Adipocyte (in vitro differentiated cells): ENCODE data around the gene HMCN1.

Experiments
- DNase-seq: peaks from one replicate; pipeline ENCODE4 v3.0.0-alpha.2; 2015; ENCODE audit warnings: low read depth
- H3K27me3 ChIP-seq: replicated peaks from 2 replicates; pipeline ENCODE4 v1.7.0; 2013; ENCODE audit warnings: mild to moderate bottlenecking, low read length, moderate library complexity; ENCODE audit not compliant: control insufficient read depth, insufficient read depth
- H3K36me3 ChIP-seq: 2 replicates; pipeline ENCODE4 v1.7.0; 2013; ENCODE audit warnings: low read length, mild to moderate bottlenecking, moderate library complexity; ENCODE audit not compliant: control insufficient read depth, insufficient read depth, severe bottlenecking
- H3K4me1 ChIP-seq: 2 replicates; pipeline ENCODE4 v1.7.0; 2013; ENCODE audit warnings: mild to moderate bottlenecking, low read length, moderate library complexity; ENCODE audit not compliant: control insufficient read depth, insufficient read depth
- H3K4me3 ChIP-seq: 2 replicates; pipeline ENCODE4 v1.7.0; 2013; ENCODE audit warnings: mild to moderate bottlenecking, low read length, moderate library complexity
- H3K9ac ChIP-seq: 2 replicates; pipeline ENCODE4 v1.7.0; 2013; ENCODE audit warnings: mild to moderate bottlenecking, low read length, moderate library complexity
- H3K9me3 ChIP-seq: 2 replicates; pipeline ENCODE4 v1.7.0; 2013; ENCODE audit warnings: mild to moderate bottlenecking, low read length, moderate library complexity; ENCODE audit not compliant: control insufficient read depth

The HMCN1 gene

DNA sequence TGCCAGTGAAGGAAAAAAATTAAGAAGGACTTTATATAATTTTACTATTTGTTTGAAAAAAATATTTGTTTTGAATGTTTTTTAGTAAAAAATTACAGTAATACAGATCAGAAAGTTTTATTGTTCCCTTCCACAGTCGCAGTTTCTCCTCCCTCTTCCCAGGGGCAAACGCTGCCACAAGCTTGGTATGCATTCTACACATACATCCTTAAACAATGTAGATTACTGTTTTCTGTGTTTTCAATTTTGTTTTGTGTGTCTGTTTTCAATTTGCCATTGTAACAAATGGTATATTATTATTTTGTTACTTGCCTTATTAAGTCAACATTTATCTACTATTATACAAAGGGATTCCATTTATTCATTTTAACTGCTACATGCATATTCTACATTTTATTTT lies 257.1 kb downstream of the HMCN1 start:
- H3K27me3 ChIP-seq, result no peaks in the 10 kb centered on the region
- peaks cover 8% of the 10 kb centered on the region for H3K4me1 ChIP-seq
- H3K9me3 ChIP-seq, result no peaks in the 10 kb centered on the region
- no peak overlapping the region for H3K9ac ChIP-seq
- H3K36me3 ChIP-seq, result no peaks in the 10 kb centered on the region
- no peak for DNase-seq
- no peak overlapping the region for H3K4me3 ChIP-seq

DNA sequence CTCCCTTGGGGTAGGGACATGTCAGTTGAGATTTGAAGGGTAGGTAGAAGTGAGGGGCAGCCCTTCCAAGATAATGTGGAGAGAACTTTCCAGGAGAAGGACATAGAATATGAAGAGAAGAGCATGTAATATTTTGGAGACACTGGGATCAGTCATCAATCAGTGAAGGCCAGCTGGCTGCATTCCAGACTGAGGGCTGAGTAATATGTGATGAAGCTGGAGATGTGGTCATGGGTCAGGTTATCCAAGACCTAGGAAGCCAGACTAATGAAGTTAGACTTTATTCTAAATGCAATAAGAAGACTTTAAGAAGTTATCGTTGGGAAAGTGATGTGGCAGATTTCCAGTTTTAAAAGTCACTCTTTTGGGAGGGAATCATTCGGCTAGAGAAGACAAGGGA lies 262.0 kb downstream of the HMCN1 start:
- Histone ChIP-seq H3K9me3 (no peaks in the 10 kb centered on the region), H3K4me3 (no peak overlapping the region)
- DNase-seq, result peak; percentile 26

DNA sequence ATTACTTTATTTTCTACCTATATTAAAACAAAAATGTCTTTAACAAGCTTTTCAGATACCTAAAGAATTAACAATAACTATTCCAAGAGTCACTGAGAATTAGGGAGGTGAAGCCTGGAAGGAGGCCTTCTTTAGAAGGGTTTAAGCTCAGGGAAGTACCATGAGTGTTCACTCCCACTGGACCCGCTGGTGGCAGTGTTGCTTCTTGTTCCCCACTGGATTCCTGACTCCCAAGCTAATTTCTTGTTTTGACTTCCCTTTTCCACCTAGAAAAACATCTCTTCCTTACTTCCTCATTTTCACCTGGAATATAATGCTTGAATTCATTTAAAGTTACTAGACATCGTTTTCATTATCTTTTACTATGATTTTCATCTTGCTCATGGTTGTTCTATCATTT lies 264.2 kb downstream of the HMCN1 start:
- H3K9ac ChIP-seq, result no peak overlapping the region
- H3K27me3 ChIP-seq, result no peaks in the 10 kb centered on the region
- no peak for DNase-seq

More for the DNA sequence above, 262.0 kb downstream of the HMCN1 start:
- peaks cover 8% of the 10 kb centered on the region for H3K4me1 ChIP-seq
- no peak overlapping the region for H3K9ac ChIP-seq
- H3K27me3 ChIP-seq, result no peaks in the 10 kb centered on the region
- no peaks in the 10 kb centered on the region for H3K36me3 ChIP-seq

DNA sequence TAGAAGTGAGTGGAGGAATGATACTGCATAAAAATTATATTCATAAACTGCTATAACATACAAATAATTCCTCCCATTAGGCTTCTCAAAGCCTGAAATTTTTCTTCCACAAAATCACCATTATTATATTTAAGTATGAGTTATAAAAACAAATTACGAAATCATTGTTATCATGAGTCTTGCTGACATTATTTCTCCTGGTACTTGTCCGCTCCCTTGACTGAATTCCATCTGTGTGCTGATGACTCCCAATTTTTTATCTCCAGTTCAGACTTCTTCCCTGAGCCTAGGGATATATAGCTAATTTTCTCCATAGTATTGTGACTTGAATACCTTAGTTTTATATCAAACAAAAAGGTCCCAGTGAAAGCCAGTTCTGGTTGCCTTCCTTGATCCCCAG lies 268.2 kb downstream of the HMCN1 start:
- no peaks in the 10 kb centered on the region for H3K27me3 ChIP-seq
- H3K4me3 ChIP-seq, result no peak overlapping the region
- H3K9ac ChIP-seq, result no peak overlapping the region

More for the DNA sequence above, 264.2 kb downstream of the HMCN1 start:
- peaks cover 8% of the 10 kb centered on the region for H3K4me1 ChIP-seq
- no peaks in the 10 kb centered on the region for H3K9me3 ChIP-seq
- H3K4me3 ChIP-seq, result no peak overlapping the region
- H3K36me3 ChIP-seq, result no peaks in the 10 kb centered on the region

DNA sequence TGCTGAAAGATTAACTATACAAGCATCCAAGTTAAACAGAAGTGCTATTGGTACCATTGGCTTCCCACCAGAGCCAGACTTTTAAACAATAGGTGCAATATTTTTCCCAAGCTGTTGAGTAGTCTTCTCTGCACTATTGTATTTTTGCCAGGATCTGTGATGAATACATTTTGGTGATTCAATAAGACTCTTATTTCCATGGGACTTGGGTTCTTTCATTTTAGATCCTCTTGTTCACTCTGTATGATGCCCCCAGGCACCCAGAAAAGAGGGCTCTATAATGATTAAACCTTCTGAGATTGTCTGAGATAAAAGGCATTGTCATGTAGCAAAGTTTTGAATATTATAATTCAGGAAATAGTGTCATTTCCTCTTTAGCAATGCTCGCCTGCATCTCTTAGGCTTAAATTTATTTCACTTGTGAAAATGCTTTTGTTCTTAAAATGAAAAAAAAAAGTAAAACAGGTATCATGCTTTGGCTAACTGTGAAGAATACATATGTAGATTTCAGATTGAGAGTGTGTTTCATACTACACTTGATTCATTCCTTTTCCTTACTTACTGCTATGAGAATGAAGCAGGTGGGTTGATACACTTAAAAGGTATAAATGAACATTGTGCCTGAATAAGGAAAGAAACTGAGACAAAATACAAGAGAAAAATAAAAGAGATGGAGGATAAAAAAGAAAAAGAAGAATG lies 275.0 kb downstream of the HMCN1 start:
- no peak overlapping the region for H3K4me3 ChIP-seq
- peak; percentile 35 for DNase-seq
- H3K27me3 ChIP-seq, result no peaks in the 10 kb centered on the region
- no peak overlapping the region for H3K9ac ChIP-seq
- H3K9me3 ChIP-seq, result no peaks in the 10 kb centered on the region
- no peaks in the 10 kb centered on the region for H3K36me3 ChIP-seq
- H3K4me1 ChIP-seq, result peaks cover 4% of the 10 kb centered on the region

More for the DNA sequence above, 268.2 kb downstream of the HMCN1 start:
- no peaks in the 10 kb centered on the region for H3K9me3 ChIP-seq
- no peaks in the 10 kb centered on the region for H3K4me1 ChIP-seq
- no peaks in the 10 kb centered on the region for H3K36me3 ChIP-seq
- peak; percentile 31 for DNase-seq

DNA sequence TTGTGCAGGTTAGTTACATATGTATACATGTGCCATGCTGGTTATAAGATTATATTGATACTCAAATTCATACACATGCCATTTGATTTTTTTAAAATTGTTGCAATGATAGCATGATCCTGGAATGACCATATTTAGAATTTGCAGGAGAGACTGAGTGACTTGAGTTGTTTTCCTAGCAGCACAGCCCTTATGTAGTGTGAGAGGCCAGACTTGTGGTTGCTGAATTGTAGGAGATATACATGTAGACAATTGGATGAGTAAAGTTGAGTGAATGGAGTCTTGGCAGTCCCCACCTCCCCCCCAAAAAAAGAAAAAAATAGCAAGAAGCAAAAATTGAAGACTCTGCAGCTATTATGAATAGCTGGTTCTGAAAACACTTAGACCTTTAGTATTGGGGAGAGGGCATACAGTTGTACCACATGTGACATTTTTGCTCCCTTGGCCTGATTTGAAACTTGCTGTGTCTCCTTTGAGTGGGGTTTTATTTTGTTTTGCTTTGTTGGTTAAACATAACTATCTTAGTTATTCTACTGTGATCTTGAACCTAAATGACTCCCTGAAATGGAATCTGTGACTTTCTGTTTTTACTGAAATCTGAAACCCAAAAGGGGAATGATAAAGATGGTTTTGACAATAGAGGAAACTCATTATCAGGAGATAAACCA lies 280.3 kb downstream of the HMCN1 start:
- Histone ChIP-seq H3K9ac (no peak overlapping the region), H3K4me3 (no peak overlapping the region), H3K36me3 (no peaks in the 10 kb centered on the region), H3K9me3 (no peaks in the 10 kb centered on the region), H3K4me1 (peaks cover 8% of the 10 kb centered on the region), H3K27me3 (no peaks in the 10 kb centered on the region)
- peak; percentile 31 for DNase-seq

DNA sequence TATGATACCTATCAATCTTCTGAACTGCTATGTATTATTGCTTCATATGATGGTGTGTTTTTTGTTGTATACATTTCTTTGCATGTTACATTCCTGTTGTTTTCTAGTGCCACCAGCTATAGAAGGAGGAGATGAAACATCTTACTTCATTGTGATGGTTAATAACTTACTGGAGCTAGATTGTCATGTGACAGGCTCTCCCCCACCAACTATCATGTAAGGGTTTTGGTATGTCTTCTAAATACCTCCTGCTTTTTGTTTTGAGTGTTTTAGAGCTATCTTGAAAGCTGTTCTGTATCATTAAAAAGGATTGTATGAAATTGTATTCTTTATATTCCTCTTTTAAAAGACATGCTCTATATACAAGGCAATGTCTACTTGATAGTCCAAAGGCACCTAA lies 282.7 kb downstream of the HMCN1 start:
- no peak overlapping the region for H3K4me3 ChIP-seq
- no peak for DNase-seq
- no peaks in the 10 kb centered on the region for H3K9me3 ChIP-seq
- peaks cover 8% of the 10 kb centered on the region for H3K4me1 ChIP-seq
- H3K36me3 ChIP-seq, result no peaks in the 10 kb centered on the region
- no peak overlapping the region for H3K9ac ChIP-seq
- no peaks in the 10 kb centered on the region for H3K27me3 ChIP-seq

DNA sequence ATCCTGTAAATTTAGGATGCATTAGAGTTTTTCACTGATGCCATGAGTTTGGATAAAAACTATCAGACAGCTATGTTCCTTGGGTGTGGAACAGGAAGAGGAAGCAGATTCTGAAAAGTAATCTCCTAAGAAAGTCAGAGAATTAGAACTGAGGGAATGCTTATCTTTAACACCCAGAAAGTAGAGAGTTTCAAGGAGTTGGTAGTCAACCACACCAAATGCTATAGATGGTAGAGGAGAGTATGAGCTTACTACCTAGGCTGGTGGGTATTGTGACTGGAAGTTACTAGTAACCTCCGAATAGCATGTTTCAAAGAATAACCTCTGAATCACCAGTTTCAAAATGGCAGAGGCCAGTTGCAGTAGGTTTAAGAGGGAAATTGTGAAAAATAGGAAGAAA lies 288.0 kb downstream of the HMCN1 start:
- H3K27me3 ChIP-seq, result no peaks in the 10 kb centered on the region
- no peak overlapping the region for H3K9ac ChIP-seq
- no peak overlapping the region for H3K4me3 ChIP-seq
- H3K9me3 ChIP-seq, result no peaks in the 10 kb centered on the region
- no peaks in the 10 kb centered on the region for H3K4me1 ChIP-seq
- no peaks in the 10 kb centered on the region for H3K36me3 ChIP-seq
- DNase-seq, result no peak

DNA sequence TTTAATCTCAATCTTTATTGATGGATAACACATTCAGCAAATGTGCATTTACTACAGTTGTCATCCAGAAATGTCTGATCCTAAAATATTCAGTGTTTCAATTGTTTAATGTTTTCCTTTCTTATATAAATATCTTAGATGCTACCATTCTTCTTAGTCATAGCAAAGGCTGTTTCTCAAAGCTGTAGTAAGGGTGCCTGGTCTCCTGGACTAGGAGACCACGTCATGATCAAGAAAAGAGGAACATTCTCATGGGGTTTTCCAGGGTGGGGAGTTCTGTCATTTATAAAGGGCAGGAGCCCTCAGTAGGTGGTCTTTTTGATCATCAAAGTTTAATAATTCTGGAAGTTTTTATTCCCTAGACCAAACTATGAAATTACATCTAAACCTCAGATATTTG lies 292.8 kb downstream of the HMCN1 start:
- Histone ChIP-seq H3K27me3 (no peaks in the 10 kb centered on the region), H3K4me3 (no peak overlapping the region), H3K4me1 (no peaks in the 10 kb centered on the region), H3K9ac (no peak overlapping the region), H3K36me3 (no peaks in the 10 kb centered on the region), H3K9me3 (peaks cover 20% of the 10 kb centered on the region)
- DNase-seq, result no peak

DNA sequence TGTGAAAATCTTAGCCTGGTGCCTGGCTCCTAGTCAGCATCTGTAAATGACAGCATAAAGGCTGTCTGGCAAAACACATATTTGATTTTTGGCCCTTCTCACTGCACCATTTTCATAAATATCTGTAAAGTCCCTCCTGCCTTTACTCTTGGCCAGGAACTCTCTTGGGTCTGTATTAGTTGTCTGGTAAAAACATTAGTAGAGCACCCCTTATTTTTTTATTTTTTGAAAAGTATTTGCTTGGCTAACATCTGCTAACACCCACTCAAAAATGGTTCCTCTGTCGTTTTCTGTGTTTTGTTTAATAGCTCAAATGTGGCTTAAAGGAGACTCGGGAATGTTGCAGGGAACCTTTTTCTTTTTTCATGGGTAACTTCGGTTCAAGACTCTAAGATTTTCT lies 293.4 kb downstream of the HMCN1 start:
- DNase-seq, result no peak
- H3K9me3 ChIP-seq, result peaks cover 20% of the 10 kb centered on the region
- no peaks in the 10 kb centered on the region for H3K27me3 ChIP-seq
- no peak overlapping the region for H3K4me3 ChIP-seq
- H3K4me1 ChIP-seq, result no peaks in the 10 kb centered on the region
- H3K9ac ChIP-seq, result no peak overlapping the region
- no peaks in the 10 kb centered on the region for H3K36me3 ChIP-seq

DNA sequence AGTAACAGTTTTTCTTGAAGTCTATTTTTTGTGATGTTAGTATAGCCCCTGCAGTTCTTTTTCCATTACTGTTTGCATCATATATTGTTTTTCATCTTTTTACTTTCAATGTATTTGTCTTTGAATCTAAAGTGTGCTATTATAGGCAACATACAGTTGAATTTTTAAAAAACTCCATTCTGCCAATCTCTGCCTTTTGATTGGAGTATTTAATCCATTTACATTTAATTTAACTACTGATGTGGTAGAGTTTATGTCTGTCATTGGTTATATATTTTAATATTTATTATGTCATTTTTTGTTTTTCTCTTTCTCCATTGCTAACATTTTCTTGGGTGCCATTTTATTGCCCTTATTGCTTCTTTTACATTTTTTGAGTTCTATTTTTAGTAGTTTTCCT lies 296.3 kb downstream of the HMCN1 start:
- H3K27me3 ChIP-seq, result no peaks in the 10 kb centered on the region
- H3K36me3 ChIP-seq, result no peaks in the 10 kb centered on the region
- H3K4me3 ChIP-seq, result no peak overlapping the region
- H3K9me3 ChIP-seq, result peaks cover 20% of the 10 kb centered on the region
- H3K9ac ChIP-seq, result no peak overlapping the region
- DNase-seq, result no peak
- H3K4me1 ChIP-seq, result peaks cover 4% of the 10 kb centered on the region
